Measurements from ENCODE around the gene FALEC. TPM values are rescaled to one million over a fixed set of nuclear protein-coding genes. Genes with fewer than 3 reads are reported as not detected.

The FALEC gene
- total RNA-seq, 1 donor: 1.3 TPM

DNA sequence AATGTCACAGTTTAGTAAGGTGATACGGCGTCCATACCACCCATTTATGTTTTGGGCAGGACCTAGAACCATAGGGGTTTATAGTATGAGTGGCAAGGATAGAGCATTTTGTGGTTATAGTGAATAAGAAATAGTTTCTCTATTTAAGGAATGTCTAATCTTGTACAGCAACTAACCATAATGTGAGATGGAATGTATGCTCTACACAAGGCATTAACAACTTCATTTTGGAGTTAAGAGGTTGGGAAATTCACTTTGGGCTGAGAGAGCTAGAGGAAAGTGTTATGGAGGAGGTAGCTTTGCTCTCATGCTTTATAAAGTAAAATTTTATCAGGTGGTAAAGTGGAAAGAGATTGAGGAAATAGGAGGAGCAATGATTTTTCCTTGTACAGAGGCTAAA, 66.8 kb downstream of the FALEC start:
- no peak overlapping the region for H3K4me3 ChIP-seq (ENCODE audit: low read depth, low read length)
- DNase-seq (ENCODE audit: low read depth): peak; percentile 37
- TF ChIP-seq, protein P1, sequence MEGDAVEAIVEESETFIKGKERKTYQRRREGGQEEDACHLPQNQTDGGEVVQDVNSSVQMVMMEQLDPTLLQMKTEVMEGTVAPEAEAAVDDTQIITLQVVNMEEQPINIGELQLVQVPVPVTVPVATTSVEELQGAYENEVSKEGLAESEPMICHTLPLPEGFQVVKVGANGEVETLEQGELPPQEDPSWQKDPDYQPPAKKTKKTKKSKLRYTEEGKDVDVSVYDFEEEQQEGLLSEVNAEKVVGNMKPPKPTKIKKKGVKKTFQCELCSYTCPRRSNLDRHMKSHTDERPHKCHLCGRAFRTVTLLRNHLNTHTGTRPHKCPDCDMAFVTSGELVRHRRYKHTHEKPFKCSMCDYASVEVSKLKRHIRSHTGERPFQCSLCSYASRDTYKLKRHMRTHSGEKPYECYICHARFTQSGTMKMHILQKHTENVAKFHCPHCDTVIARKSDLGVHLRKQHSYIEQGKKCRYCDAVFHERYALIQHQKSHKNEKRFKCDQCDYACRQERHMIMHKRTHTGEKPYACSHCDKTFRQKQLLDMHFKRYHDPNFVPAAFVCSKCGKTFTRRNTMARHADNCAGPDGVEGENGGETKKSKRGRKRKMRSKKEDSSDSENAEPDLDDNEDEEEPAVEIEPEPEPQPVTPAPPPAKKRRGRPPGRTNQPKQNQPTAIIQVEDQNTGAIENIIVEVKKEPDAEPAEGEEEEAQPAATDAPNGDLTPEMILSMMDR (IDR thresholded peaks at IDR 0.05; ENCODE audit: insufficient read depth, low read depth, low read length): no peak

Small RNAs within 50 kb of the gene (small RNA-seq; reads per million reads assigned to genes)
- gene MIR4257 (not detected), gene RN7SL473P (not detected), gene RN7SL600P (0.28 reads per million)

Other genes with a start within 250 kb of the FALEC start
- gene APH1A, start 246.7 kb upstream of the FALEC start, total RNA-seq: 84.4 and 103 TPM in 2 replicates
- gene C1orf54, start 243.0 kb upstream of the FALEC start, total RNA-seq: 7.3 and 13.5 TPM in 2 replicates
- 6.5 and 8.1 TPM in 2 replicates for gene CIART, start 233.2 kb upstream of the FALEC start, total RNA-seq
- gene MRPS21, start 221.9 kb upstream of the FALEC start, total RNA-seq: 28.7 and 30.7 TPM in 2 replicates
- 37.7 and 56.6 TPM in 2 replicates for gene PRPF3, start 194.2 kb upstream of the FALEC start, total RNA-seq
- gene RPRD2, start 151.6 kb upstream of the FALEC start, total RNA-seq: 9.7 and 16.8 TPM in 2 replicates
- 17.3 and 18.4 TPM in 2 replicates for gene TARS2, start 28.3 kb upstream of the FALEC start, total RNA-seq
- 20.3 and 24.5 TPM in 2 replicates for gene ECM1, start 7.6 kb upstream of the FALEC start, total RNA-seq
- gene ADAMTSL4, start 33.7 kb downstream of the FALEC start, total RNA-seq: 2.9 and 8.6 TPM in 2 replicates
- 218 and 272 TPM in 2 replicates for gene MCL1, start 63.9 kb downstream of the FALEC start, total RNA-seq
- gene ENSA, start 113.9 kb downstream of the FALEC start, total RNA-seq: 76.3 and 78.6 TPM in 2 replicates
- gene GOLPH3L, start 181.4 kb downstream of the FALEC start, total RNA-seq: 9.3 and 17.7 TPM in 2 replicates
- gene HORMAD1, start 205.1 kb downstream of the FALEC start, total RNA-seq: 0.43 and 1.3 TPM in 2 replicates

All from fibroblast of villous mesenchyme (primary cell).